ENCODE data around the gene ZNF485.
A peak's percentile ranks its signal among the peaks of the same experiment; 100 is the strongest.
"Not testable (repeated sequence)": the region's sequence is repeated elsewhere in the genome, so short reads cannot be mapped to it uniquely, and the experiment has no call there.

Gene ZNF485

DNA sequence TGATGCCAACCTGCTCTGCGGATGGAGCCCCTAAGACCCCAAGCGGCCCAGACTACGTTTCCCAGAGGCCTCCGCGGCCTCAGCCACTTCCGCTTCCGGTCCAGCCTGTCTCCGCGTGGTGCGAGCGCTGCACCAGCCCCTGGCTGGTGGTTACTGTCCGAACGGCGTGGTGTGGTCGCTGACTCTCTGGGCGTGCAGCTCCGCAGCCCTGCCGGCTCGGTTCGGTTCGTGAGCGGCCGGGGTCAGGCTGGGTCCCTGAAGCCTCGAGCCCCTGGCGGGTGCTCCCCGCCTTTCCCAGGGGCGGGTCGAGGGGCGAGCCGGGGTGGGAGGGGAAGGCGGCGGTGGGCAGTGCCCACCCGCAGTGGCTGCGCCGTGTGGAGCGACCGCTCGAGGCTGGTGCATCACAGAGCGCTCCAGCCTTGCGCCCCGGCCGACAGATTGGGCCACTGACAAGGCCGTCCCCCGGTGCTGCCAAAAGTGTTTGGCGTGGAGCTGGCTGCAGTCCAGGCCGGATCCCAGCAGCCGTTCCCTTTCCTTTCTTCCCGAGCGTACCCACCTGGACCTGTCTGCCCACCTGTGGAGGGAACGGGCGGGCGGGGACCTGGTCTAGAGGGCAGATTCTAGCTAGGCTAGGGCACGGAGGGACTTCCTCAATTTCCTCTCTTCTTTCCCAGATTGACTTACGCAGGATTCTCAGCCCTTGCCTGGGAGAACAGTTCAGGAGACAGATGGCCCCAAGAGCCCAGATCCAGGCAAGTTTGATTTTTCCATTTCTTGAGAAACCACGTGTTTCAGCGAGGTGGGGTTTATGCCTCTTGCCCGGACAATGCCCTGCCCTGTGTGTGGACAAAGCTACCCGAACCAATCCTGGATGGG lies at the start of gene ZNF485:
TSS of gene ZNF485 (plus strand) at position 116 of the 876 bp plus-strand sequence. CDS start at position 729, 613 bp downstream.
- peak; percentile 68 for DNase-seq

DNA sequence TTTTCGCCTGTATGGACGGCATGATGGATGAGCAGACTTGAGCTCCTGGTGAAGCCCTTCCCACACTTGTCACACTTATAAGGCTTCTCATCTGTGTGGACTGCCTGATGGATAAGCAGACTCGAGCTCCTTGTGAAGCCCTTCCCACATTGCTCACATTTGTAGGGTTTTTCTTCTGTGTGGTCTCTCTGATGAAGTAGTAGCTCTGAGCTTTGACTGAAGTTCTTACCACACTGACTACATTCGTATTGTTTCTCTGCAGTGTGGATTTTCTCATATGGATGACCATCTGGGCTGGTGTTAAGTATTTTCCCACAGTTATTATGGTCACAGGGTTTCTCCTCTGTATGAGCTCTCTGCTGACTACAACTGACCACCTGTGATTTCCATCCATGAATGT lies 49.0 kb upstream of the ZNF485 start:
- no peak for DNase-seq

DNA sequence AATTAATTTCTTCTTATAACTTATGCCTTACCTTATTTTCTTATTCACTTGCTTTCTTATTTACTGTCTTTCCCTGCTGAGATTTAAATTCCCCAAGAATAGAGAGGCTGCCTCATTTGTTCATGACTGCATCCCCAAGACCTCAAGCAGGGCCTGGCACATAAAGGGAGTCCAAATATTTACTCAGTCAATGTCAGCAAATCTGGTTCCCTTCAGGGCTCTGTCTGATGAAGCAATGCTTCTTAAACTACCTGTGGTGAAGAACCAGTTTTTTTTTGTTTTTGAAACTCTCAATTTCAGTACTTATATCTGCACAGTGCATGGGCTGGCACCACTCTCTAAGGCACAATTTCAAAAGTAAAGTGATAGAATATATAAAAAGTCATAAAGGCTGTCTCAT lies 36.6 kb upstream of the ZNF485 start:
- no peak for DNase-seq

DNA sequence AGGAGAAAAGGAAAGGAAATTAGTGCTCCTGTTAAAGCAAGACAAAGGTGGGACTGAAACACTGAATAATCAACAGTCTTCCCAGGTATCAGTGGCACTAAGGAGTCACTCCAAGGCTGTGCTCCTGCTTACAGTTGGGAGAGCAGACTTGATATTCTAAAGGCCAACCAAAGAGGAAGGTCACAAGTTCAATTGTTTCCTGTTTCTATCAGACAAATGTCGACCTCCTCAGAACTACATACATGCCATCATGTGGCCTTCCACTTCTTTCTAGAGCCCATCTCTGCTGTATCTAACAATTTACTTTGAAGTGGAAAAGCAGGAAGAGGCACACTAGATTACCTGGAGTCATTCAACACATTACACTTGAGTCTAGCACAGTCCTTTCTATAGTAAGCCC lies 35.3 kb upstream of the ZNF485 start:
- DNase-seq, result no peak

DNA sequence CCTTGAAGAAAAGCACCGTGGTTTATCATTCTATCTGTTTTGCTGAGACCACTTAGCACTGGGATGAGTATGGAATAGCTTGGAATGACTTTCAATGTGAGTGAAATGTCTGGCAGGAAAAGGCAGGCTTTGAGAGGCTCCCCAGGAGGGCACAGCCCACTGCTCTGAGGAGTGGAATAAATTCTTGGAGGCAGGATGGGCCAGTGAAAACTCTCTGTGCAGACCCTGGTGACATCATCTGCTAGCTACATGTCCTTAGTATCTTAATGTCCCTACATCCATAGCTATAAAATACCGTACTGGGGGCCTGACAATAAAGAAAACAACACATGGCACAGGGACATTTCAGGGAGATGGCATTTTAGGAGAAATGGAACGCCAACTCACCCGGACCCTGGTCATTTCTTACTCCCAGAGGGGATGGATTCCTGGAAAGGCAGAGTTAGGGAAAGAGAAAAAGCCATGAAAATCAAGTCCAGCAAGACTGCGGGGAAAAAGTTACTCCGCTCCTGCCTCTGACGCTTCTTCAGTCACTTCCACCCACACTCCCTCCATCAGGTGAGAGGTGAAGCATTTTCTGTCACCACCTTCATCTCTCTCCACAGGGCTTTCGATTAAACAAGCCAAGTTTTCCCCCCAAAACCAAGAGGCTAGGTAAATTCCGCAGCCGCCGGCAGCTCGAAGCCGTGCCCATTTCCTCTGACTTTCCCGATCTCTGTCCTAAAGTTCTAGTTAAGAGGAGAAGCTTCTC lies 32.8 kb upstream of the ZNF485 start:
- DNase-seq, result no peak

DNA sequence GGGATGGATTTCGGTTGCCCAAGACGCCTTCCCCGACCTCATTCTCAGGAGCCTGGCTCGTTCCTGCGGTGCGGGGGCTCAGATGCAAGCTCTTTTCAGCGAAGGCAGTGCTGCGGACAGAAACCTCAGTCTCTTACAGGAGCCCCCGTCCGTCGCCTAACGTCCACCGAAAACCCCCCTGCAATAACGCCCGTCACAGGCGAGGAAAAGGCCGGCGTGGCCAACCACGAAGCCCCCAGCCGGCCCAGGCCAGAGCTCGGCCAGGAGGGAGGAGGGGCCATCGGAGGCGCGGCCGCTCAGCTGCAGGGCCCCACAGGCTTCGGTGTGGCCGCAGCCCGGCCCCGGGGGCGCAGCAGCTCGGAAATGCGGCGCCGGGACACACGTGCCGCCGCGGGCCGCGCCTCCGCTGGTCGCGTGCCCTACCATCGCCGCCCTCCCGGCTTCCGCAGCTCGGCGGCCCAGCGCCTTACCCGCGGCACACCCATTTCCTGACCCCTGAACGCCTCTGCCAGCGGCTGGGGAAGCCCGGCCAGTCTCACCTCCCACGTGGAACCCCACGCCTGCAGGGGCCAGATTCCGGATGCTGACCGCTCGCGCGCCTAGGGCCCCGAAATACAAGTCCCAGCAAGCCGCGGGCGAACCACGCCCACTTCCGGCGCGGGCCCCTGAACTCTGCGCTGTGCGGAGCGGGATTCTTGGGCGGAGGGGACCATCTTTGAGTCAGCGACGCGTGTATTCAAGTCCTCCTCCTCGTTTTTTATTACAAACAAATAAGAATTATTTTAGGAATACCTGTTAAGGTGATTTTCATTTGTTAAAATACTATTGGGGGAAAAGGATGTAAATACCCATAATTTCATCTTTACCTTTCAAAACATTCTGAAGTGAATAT lies 32.0 kb upstream of the ZNF485 start, which contains the start of gene ZNF239:
TSS of gene ZNF239 (minus strand) at position 616 of the 892 bp plus-strand sequence. CDS start 16,537 bp downstream, outside the sequence.
- peak; percentile 89 for DNase-seq

DNA sequence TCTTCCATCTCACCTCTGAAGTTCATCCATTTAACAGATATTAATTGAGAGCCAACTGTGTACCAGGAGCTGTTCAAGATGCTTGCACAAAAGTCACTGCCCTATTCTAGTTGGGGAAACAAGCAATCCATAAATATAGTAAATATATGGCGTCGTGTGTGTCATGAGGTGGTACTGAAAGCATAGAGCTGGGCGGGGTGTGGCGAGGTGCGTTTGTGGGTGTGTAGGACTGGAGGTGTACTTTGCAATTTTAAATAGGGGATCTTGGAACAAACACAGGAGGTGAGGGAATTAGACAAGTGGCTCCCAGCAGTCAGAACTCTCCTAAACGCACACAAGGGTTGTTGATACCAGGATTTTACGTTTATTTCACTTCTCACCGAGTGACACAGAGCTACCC lies 31.3 kb upstream of the ZNF485 start:
- DNase-seq, result no peak

DNA sequence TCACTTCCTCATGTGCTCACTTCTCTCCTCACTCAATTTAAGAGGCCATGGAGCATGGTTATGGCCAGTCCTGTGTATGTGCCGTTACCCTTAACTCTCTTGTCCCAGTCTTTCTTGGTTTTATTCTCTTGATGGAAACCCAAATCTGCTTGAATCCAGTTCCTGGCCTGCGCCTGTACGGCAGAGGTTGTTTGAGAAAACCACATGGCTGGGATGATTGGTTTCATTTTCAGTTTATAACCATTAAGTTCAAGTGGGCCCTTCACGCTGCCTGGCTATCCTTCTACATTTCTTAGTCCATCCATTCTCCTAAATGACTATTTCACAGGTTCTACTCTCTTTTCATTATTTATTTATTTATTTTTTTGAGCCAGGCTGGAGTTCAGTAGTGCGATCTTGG lies 30.2 kb upstream of the ZNF485 start:
- DNase-seq, result no peak

DNA sequence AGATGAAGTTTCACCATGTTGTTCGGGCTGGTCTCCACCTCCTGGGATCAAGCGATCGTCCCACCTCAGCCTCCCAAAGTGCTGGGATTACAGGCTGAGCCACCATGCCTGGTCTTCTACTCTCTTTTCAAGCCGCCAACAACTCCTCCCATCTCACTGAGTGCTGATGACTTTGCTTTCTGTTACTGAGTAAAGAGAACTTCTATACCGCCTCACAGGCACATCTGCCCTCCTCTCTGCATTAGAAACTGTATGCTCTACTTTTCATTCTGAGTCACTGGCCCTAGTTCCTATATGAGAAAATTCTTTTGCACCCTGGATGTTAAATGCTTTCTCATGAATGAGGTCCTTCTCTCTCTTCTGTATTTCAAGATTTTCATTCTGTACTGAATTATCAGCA lies 29.7 kb upstream of the ZNF485 start:
- no peak for DNase-seq

DNA sequence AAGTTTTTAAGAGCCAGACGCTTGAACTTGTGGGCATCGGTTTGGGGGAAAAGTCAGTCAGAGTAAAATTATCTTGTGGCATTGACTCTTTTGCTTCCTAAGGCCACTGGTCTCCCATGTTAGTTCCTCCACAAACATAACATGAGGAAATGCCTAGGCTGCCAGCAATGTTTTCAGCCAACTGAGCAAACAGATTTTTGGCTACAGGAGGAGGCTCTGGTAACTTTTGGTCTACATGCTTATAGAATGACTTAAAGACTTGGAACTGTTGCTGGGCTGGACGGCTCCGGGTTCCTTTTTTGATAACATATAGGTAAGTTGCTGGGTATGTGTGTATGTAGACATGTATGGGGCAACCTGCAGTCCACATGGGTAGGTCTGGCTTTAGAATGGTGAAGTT lies 22.2 kb upstream of the ZNF485 start:
- DNase-seq, result no peak

DNA sequence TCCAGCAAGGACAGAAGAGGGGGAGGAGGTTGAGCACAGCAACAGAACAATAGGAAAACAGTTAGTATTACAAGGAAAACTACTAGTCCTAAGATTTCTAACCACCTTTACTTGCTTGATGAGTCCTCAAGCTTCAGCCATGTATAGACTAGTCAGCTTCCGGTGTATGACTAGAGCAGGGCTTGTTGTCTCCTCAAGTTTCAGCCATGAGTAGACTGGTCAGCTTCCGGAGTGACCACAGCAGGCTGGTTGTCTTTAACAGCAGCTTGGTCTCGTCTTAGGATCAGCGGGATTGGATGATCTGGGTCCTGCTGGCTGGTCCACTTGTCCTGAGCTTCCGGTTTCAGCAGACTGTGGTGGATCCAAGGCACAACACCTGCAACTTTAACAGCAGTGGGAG lies 21.2 kb upstream of the ZNF485 start:
- no peak for DNase-seq

DNA sequence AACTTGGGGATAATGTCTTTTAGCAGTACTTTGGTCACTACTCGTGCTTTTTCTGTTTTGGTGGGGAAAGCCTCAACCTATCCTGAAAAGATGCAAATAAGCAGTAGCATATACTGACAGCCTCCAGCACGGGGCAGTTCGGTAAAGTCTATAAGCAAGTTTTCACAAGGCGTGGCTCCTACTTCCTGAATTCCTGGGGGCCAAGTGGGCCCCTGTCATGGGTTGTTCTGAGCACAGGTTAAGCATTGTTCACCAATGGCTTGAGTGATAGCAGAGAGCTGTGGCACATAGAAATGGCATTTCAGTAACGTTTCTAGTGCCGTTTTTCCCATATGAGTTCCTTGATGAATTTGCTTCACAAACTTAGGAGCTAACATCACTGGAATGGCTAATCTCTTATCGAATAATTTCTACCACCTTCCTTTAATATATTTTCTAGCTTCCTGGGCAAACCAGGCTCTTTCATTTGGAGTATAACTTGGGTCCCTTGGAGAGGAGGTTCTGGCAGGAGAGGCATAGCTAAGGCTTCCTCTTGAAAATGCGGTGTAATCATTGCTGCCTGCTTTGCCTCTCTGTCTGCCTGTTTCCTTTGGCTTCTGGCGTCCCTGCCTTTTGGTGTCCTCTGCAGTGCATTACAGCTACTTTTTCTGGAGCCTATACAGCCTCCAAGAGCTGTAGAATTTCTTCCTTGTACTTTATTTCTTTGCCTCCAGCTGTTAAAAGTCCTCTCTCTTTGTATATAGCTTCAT lies 20.1 kb upstream of the ZNF485 start:
- DNase-seq, result no peak

DNA sequence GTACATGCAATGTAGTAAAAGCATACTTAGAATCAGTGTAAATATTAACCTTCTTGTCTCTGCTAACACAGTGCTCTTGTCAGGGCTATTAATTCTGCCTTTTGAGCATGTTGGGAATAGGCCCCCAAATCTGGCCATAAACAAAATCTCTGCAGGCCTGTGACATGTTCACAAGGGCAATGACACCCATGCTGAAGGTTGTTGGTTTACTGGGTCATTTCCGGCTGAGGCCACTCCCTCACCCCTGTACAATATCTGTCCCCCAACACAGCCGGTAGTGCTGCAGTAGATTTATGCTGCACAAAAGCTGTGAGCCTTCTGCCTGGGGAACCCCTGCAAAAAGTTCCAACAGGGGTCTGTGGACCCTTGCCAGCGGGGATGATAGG lies 19.5 kb upstream of the ZNF485 start:
- not testable (repeated sequence) for DNase-seq

DNA sequence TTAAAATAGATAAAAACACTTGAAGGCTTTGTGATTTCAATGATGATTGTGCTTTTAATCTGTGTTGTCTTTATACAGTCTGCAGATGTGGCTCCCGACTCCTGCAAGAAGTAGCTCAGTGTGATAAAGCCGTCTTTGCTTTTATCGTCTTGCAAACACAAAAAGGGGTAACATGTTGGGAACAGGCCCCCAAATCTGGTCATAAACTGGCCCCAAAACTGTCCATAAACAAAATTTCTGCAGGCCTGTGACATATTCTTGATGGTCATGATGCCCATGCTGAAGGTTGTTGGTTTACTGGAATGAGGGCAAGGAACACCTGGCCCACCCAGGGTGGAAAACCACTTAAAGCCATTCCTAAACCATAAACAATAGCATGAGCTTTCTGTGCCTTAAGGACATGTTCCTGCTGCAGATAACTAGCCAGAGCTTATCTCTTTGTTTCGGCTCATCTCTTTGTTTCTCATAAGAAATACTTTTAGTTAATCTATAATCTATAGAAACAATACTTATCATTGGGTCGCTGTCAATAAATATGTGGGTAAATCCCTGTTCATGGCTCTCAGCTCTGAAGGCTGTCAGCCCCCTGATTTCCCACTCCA lies 14.8 kb upstream of the ZNF485 start:
- DNase-seq, result no peak

DNA sequence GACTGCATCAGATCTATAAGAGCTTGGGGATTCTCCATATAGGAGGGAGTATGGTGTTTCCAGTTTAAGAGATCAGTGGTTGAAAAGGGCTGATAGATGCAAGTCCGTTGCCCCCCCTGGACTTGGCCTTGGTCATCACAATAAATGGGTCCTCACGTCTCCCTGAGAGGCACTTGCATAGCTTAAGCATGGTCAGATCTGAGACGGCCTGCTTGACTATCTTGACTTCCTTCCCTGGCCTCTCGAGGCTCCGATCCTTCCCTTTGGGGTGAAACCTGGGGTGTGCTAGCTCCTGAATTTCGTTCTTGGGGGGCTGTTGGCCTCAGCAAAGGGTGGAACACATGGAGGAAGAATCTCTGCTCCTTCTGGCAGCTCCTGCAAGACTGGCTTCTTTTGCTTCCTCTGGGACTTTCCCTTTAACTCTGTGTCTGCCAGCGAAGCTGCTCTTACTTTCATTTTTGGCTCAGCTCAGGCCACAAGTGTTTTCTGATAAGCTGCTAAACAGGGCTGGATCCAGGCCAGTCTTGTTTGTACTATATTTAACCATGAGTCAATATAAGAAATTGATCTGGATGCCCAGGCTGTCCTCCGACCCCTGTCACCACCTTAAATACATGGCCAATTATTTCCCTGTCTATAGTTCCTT lies 11.2 kb upstream of the ZNF485 start:
- peak; percentile 27 for DNase-seq

DNA sequence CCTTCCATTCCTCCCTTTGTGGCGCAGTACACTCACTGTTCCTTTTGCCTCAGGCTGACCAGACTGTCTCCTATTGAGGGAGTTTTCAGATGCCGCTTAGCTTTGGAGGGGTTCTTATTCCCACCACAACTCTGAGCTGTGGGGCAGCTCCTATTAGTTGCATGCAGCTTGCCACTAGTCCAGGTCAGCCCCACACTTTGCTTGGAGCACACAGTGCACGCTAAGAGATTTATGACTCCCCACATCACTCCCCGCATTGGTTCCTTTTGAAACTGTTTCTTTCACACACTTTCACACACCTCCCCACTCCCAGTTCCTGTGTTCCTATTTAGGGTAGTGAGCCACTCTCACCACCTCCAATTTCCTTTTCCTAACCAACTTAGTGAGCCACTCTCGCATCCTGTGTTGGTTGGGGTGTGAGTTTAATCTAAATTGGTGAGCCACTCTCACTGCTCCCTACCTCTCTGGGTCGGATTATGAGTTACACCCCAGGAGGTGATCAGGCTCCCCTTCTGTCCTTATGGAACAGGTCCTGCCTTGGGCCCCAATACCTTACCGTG lies 10.4 kb upstream of the ZNF485 start:
- DNase-seq, result no peak

DNA sequence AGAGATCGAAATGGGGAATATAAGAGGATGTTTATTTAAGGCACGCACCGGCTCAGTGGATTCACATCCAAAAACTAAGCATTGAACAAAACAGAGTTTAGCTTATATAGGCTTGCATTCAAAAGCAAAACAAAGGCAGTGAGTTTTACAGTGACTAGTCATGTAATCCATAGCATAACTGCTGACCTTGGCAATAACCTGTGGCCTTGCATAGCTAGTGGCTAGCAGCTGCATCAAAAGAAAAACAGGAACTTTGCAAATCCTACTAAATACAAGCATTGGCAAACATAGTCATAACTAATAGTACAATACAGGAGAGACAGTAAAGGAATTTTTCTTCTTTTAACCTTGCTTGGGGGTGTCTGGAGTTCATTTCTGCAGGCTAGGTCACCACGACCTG lies 9.7 kb upstream of the ZNF485 start:
- DNase-seq, result no peak

DNA sequence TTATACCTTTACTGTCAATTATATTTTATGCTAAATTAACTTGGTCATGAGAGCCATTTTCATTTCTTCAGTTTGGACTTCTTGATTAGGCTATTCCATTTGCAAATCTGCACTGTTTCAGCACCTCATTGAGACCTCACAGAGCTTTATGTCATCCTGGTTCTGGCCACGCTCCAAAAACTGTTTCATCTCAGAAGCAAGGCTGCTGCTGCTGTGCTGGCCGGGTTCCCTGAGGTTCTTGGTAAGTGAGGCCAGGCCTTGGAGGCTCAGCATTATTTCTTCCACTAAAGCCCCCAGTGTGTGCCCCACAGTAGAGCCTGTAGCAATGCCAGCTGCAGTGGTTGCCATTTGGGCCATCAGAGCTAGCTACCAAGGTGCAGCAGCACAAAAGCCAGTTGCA lies 7.8 kb upstream of the ZNF485 start:
- no peak for DNase-seq

DNA sequence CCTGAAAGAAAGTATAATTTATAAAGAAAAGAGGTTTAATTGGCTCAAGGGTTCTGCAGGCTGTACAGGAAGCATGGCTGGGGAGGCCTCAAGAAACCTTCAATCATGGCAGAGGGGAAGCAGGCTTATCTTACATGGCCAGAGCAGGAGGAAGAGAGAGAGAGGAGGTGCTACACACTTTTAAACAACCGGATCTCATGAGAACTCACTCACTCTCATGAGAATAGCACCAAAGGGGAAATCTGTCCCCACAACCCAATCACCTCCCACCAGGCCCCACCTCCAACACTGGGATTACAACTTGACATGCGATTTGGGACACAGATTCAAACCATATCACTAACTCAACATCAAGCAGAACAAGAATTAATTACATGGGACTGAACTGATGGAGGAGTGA lies 6.9 kb upstream of the ZNF485 start:
- no peak for DNase-seq

DNA sequence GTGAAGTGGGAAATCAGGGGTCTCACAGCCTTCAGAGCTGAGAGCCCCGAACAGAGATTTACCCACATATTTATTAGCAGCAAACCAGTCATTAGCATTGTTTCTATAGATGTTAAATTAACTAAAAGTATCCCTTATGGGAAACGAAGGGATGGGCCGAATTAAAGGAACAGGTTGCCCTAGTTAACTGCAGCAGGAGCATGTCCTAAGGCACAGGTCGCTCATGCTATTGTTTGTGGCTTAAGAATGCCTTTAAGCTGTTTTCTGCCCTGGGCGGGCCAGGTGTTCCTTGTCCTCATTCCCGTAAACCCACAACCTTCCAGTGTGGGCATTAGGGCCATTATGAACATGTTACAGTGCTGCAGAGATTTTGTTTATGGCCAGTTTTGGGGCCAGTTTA lies 4.7 kb upstream of the ZNF485 start:
- DNase-seq, result not testable (repeated sequence)

DNA sequence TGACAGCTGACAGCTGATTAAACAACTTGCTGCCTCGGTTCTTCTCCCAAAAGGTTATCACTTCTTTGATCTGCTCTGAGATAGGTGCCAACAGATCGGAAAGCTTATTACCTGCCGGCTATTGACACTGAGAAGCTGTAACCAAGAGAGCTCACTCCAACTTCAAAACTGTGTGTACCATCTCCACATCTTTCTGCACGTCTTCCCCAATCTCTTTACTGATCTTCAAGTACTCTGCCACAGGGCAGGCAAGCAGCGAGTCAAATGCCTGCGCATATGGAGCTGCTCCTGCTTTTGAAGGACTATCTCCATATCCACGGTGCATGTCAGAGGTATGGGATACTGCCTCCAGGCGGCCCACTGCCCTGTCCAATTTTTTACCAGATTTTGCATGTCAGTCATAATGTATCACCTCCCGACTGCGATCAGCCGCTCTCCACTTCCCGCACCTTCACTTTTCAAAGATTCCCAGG lies 352 bp upstream of the ZNF485 start:
- DNase-seq, result no peak

Measured in CD4-positive, alpha-beta T cell treated with Interleukin-15 for 1 hour (primary cell).